Fibroblast of lung (primary cell): ENCODE results near the gene RNF220. TPM values are rescaled to one million over a fixed set of nuclear protein-coding genes. Genes with fewer than 3 reads are reported as not detected.
"Not testable (repeated sequence)": the region's sequence is repeated elsewhere in the genome, so short reads cannot be mapped to it uniquely, and the experiment has no call there.

Source experiments
- DNase-seq, 2 donors: peaks; one replicate each; pipeline versions ENCODE4 v3.0.0 to v3.0.0-alpha.2; 2010; ENCODE audit warnings: low read depth in 2 of 2
- H2AFZ ChIP-seq: 2 replicates; pipeline ENCODE4 v1.5.1; 2012; ENCODE audit warnings: low read length, control low read depth, inconsistent platforms
- H3K27ac ChIP-seq: 2 replicates; pipeline ENCODE4 v1.5.1; 2011; ENCODE audit warnings: low read length, control low read depth; ENCODE audit not compliant: insufficient read depth
- H3K27me3 ChIP-seq: 2 replicates; pipeline ENCODE4 v1.5.1; 2011; ENCODE audit warnings: mild to moderate bottlenecking, low read length; ENCODE audit not compliant: control insufficient read depth, insufficient read depth
- H3K36me3 ChIP-seq: 2 replicates; pipeline ENCODE4 v1.5.1; 2011; ENCODE audit warnings: low read length; ENCODE audit not compliant: control insufficient read depth, insufficient read depth
- H3K4me1 ChIP-seq: 2 replicates; pipeline ENCODE4 v1.5.1; 2011; ENCODE audit warnings: low read length; ENCODE audit not compliant: control insufficient read depth, insufficient read depth; ENCODE audit errors: extremely low read depth
- H3K4me2 ChIP-seq: 2 replicates; pipeline ENCODE4 v1.5.1; 2011; ENCODE audit warnings: low read length, control low read depth; ENCODE audit not compliant: insufficient read depth; ENCODE audit errors: extremely low read depth
- H3K4me3 ChIP-seq, 4 experiments: fragments of 200-600 bp in 1 of 4; sonication (generic) in 1 of 4; replicated peaks in 1 of 4; 2 replicates each; pipeline ENCODE4 v1.5.1; 2011 to 2016; ENCODE audit warnings: low read length in 4 of 4, low read depth in 3 of 4, mild to moderate bottlenecking in 3 of 4, control low read depth in 2 of 4, inconsistent platforms in 1 of 4, mixed read lengths in 1 of 4; ENCODE audit not compliant: insufficient read depth in 1 of 4; ENCODE audit errors: control extremely low read depth in 1 of 4
- H3K79me2 ChIP-seq: 2 replicates; pipeline ENCODE4 v1.5.1; 2012; ENCODE audit warnings: mild to moderate bottlenecking, low read length, inconsistent platforms; ENCODE audit not compliant: control insufficient read depth, insufficient read depth
- H3K9ac ChIP-seq: 2 replicates; pipeline ENCODE4 v1.5.1; 2011; ENCODE audit warnings: mild to moderate bottlenecking, low read length, control low read depth; ENCODE audit not compliant: insufficient read depth
- H3K9me3 ChIP-seq: 2 replicates; pipeline ENCODE4 v1.5.1; 2012; ENCODE audit warnings: low read depth, low read length; ENCODE audit not compliant: control insufficient read depth, insufficient read depth
- H4K20me1 ChIP-seq: 2 replicates; pipeline ENCODE4 v1.5.1; 2011; ENCODE audit warnings: low read length; ENCODE audit not compliant: control insufficient read depth, insufficient read depth; ENCODE audit errors: extremely low read depth
- CTCF ChIP-seq, 2 donors: IDR thresholded peaks in 1 of 2; conservative IDR thresholded peaks in 1 of 2; 1 replicate in 1 of 2; 2 replicates in 1 of 2; pipeline ENCODE4 v1.5.1; 2011 to 2012; ENCODE audit warnings: low read length in 2 of 2, control low read depth in 1 of 2, inconsistent platforms in 1 of 2, low read depth in 1 of 2, mild to moderate bottlenecking in 1 of 2
- EZH2 ChIP-seq: IDR thresholded peaks from 2 replicates; pipeline ENCODE4 v1.5.1; 2012; ENCODE audit warnings: low read length, control low read depth, mild to moderate bottlenecking; ENCODE audit errors: missing control alignments
- polyA plus RNA-seq, 2 donors: library from polyadenylated mRNA; depleted of rRNA in 1 of 2; stranded (reverse) in 1 of 2; unstranded in 1 of 2; fragments of >200 nt; gene quantifications; 2 replicates each; pipeline ENCODE4 v1.2.1, GENCODE V29; 2011 to 2012; ENCODE audit warnings: missing spikeins in 1 of 2
- total RNA-seq: library from RNA; depleted of rRNA; stranded (reverse); fragments of >200 nt; gene quantifications from 2 replicates; pipeline ENCODE4 v1.2.1, GENCODE V29; 2014

The RNF220 gene
- total and polyA plus RNA-seq, 2 donors (not counting 1 experiment from before 2014, with no cell fraction given): 42.3 to 52.0 TPM

GRCh38 chr1:44663417-44663816, 258.4 kb downstream of the RNF220 start:
- H3K4me1 ChIP-seq: no peaks in the 10 kb centered on the region
- no peak overlapping the region for H3K27ac ChIP-seq
- H4K20me1 ChIP-seq: no peaks in the 10 kb centered on the region
- no peaks in the 10 kb centered on the region for H3K79me2 ChIP-seq
- no peak overlapping the region for H2AFZ ChIP-seq
- H3K4me3 ChIP-seq: no peak overlapping the region
- DNase-seq: no peak
- no peaks in the 10 kb centered on the region for H3K27me3 ChIP-seq
- TF ChIP-seq EZH2: no peak
- TF ChIP-seq CTCF (conservative IDR thresholded peaks at IDR 0.05 in 1 of 2, IDR thresholded peaks at IDR 0.05 in 1 of 2; ENCODE audit: low read depth in 1 of 2, low read length in 2 of 2): no peak
- no peaks in the 10 kb centered on the region for H3K36me3 ChIP-seq
- H3K9ac ChIP-seq: no peak overlapping the region
- H3K4me2 ChIP-seq: no peak overlapping the region
- no peaks in the 10 kb centered on the region for H3K9me3 ChIP-seq

- Histone ChIP-seq H4K20me1 (no peaks in the 10 kb centered on the region), H2AFZ (no peak overlapping the region), H3K27me3 (no peaks in the 10 kb centered on the region), H3K9me3 (no peaks in the 10 kb centered on the region), H3K4me1 (no peaks in the 10 kb centered on the region), H3K4me3 (no peak overlapping the region), H3K36me3 (no peaks in the 10 kb centered on the region), H3K79me2 (no peaks in the 10 kb centered on the region), H3K9ac (no peak overlapping the region), H3K27ac (no peak overlapping the region), H3K4me2 (no peak overlapping the region)
- no peak for DNase-seq
- no peak for TF ChIP-seq CTCF (conservative IDR thresholded peaks at IDR 0.05 in 1 of 2, IDR thresholded peaks at IDR 0.05 in 1 of 2; ENCODE audit: low read depth in 1 of 2, low read length in 2 of 2)
- TF ChIP-seq EZH2: no peak
Measured at GRCh38 chr1:44664730-44665370, 259.8 kb downstream of the RNF220 start.

- not testable (repeated sequence) for H4K20me1 ChIP-seq, H2AFZ ChIP-seq, H3K27me3 ChIP-seq, H3K27ac ChIP-seq, H3K4me3 ChIP-seq, H3K4me1 ChIP-seq, DNase-seq, H3K36me3 ChIP-seq, H3K79me2 ChIP-seq, H3K9ac ChIP-seq, H3K4me2 ChIP-seq, H3K9me3 ChIP-seq
Measured at GRCh38 chr1:44666719-44667118, 261.7 kb downstream of the RNF220 start.
